ENCODE data around the gene AP1G1.

DNA sequence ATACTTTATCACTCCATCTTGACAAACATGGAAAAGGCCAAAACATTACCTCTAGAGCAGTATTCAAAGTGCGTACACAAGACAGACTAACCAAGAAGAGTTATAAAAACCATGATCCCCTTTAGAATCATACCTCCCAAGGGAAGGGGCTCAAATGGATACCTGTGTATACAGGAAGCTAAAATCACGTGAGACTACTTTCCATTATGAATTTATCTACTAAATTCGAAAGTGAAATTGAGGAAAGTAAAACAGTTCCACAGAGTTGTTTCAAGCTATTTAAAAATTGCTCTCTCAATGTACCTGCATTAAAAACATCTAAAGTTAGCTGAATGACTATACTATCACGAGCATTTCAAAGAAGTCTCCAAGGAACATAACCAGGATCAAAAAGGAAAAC is 32.7 kb downstream of the AP1G1 start:
- TF ChIP-seq, protein P1, sequence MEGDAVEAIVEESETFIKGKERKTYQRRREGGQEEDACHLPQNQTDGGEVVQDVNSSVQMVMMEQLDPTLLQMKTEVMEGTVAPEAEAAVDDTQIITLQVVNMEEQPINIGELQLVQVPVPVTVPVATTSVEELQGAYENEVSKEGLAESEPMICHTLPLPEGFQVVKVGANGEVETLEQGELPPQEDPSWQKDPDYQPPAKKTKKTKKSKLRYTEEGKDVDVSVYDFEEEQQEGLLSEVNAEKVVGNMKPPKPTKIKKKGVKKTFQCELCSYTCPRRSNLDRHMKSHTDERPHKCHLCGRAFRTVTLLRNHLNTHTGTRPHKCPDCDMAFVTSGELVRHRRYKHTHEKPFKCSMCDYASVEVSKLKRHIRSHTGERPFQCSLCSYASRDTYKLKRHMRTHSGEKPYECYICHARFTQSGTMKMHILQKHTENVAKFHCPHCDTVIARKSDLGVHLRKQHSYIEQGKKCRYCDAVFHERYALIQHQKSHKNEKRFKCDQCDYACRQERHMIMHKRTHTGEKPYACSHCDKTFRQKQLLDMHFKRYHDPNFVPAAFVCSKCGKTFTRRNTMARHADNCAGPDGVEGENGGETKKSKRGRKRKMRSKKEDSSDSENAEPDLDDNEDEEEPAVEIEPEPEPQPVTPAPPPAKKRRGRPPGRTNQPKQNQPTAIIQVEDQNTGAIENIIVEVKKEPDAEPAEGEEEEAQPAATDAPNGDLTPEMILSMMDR (conservative IDR thresholded peaks at IDR 0.05 in 1 of 2, IDR thresholded peaks at IDR 0.05 in 1 of 2; ENCODE audit: extremely low read depth in 1 of 2, insufficient read depth in 1 of 2, low read depth in 1 of 2, low read length in 2 of 2) = no peak
- TF ChIP-seq EZH2 (IDR thresholded peaks at IDR 0.05; ENCODE audit: borderline replicate concordance, low read length) = no peak
